B cell (primary cell): ENCODE data around the gene AFF1. TPM values are rescaled to one million over a fixed set of nuclear protein-coding genes. Genes with fewer than 3 reads are reported as not detected.

Source experiments
- ATAC-seq: fragments of 200-7000 bp; cut with Tn5 transposase; one replicate; pipeline ENCODE4 v1.10.0; 2021; ENCODE audit warnings: low read depth, mild to moderate bottlenecking, moderate number of reproducible peaks, moderate library complexity
- CTCF ChIA-PET: fragments of 350-600 bp; sonication (Branson Sonifier 250); formaldehyde crosslinking; loops from one replicate; lab custom pipeline; 2021; ENCODE audit warnings: antibody characterized with exemption, inconsistent platforms; lab: Charles Lee
- POLR2A ChIA-PET: fragments of 350-600 bp; sonication (Branson Sonifier 250); formaldehyde crosslinking; loops from one replicate; lab custom pipeline; 2021; ENCODE audit warnings: antibody characterized with exemption; lab: Charles Lee
- DNase-seq: peaks from one replicate; pipeline ENCODE4 v3.0.0; 2013
- H2AFZ ChIP-seq: 2 replicates; pipeline ENCODE4 v1.6.1; 2012; ENCODE audit warnings: mild to moderate bottlenecking, low read depth, low read length; ENCODE audit not compliant: insufficient read depth, poor library complexity, severe bottlenecking
- H3K27ac ChIP-seq, 2 donors: 1 replicate in 1 of 2; 2 replicates in 1 of 2; pipeline ENCODE4 v1.5.1; 2012 to 2013; ENCODE audit warnings: low read length in 2 of 2, mild to moderate bottlenecking in 2 of 2, moderate library complexity in 1 of 2
- H3K27me3 ChIP-seq, 4 experiments: fragments of 200-600 bp in 1 of 4; sonication (generic) in 1 of 4; replicated peaks in 1 of 4; 1 replicate in 2 of 4; 2 replicates in 2 of 4; pipeline versions ENCODE4 v1.6.1 to v1.7.0; 2013 to 2016; ENCODE audit warnings: low read length in 3 of 4, mild to moderate bottlenecking in 2 of 4, mixed read lengths in 1 of 4, moderate library complexity in 1 of 4; ENCODE audit not compliant: insufficient read depth in 4 of 4, control insufficient read depth in 3 of 4; ENCODE audit errors: control extremely low read depth in 1 of 4
- H3K36me3 ChIP-seq, 2 experiments: replicated peaks in 1 of 2; 1 replicate in 1 of 2; 2 replicates in 1 of 2; pipeline versions ENCODE4 v1.6.1 to v1.7.1; 2013; ENCODE audit warnings: low read length in 1 of 2; ENCODE audit not compliant: insufficient read depth in 2 of 2, control insufficient read depth in 1 of 2; ENCODE audit errors: control extremely low read depth in 1 of 2, extremely low read depth in 1 of 2
- H3K4me1 ChIP-seq, 2 donors: fragments of 200-600 bp in 1 of 2; sonication (generic) in 1 of 2; 1 replicate in 1 of 2; 2 replicates in 1 of 2; pipeline versions ENCODE4 v1.5.1 to v1.6.1; 2013 to 2017; ENCODE audit warnings: low read length in 2 of 2; ENCODE audit not compliant: control insufficient read depth in 2 of 2, insufficient read depth in 2 of 2
- H3K4me2 ChIP-seq: replicated peaks from 2 replicates; pipeline ENCODE3; 2012; ENCODE audit warnings: mild to moderate bottlenecking, low read depth, low read length; ENCODE audit not compliant: poor library complexity, severe bottlenecking
- H3K4me3 ChIP-seq, 5 experiments: fragments of 200-600 bp in 1 of 5; sonication (generic) in 1 of 5; 1 replicate in 3 of 5; 2 replicates in 2 of 5; pipeline versions ENCODE4 v1.5.1 to v1.7.0; 2011 to 2016; ENCODE audit warnings: low read length in 4 of 5, mild to moderate bottlenecking in 4 of 5, low read depth in 2 of 5, control low read depth in 1 of 5, moderate library complexity in 1 of 5; ENCODE audit not compliant: insufficient read depth in 1 of 5; ENCODE audit errors: control extremely low read depth in 1 of 5, extremely low read depth in 1 of 5
- H3K79me2 ChIP-seq: fragments of 200-600 bp; sonication (generic); one replicate; pipeline ENCODE4 v1.6.0; 2016; ENCODE audit warnings: low read length; ENCODE audit not compliant: control insufficient read depth, insufficient read depth
- H3K9ac ChIP-seq: fragments of 200-600 bp; sonication (generic); 2 replicates; pipeline ENCODE4 v1.6.1; 2017; ENCODE audit warnings: mild to moderate bottlenecking, low read length, moderate library complexity
- H3K9me3 ChIP-seq, 3 donors: one replicate each; pipeline versions ENCODE4 v1.6.1 to v1.7.1; 2013; ENCODE audit warnings: low read length in 2 of 3; ENCODE audit not compliant: control insufficient read depth in 2 of 3, insufficient read depth in 1 of 3; ENCODE audit errors: control extremely low read depth in 1 of 3
- H4K20me1 ChIP-seq: 2 replicates; pipeline ENCODE4 v1.6.0; 2012; ENCODE audit warnings: mild to moderate bottlenecking, low read length; ENCODE audit not compliant: insufficient read depth, control insufficient read depth, poor library complexity, severe bottlenecking
- H3K27ac Mint-ChIP-seq: one replicate; pipeline ENCODE4 v1.8.0; 2021; ENCODE audit warnings: mixed read lengths
- H3K27me3 Mint-ChIP-seq: one replicate; pipeline ENCODE4 v1.8.0; 2021; ENCODE audit warnings: mixed read lengths
- H3K4me1 Mint-ChIP-seq: one replicate; pipeline ENCODE4 v1.8.0; 2021; ENCODE audit warnings: mixed read lengths
- H3K4me3 Mint-ChIP-seq: one replicate; pipeline ENCODE4 v1.8.0; 2021; ENCODE audit warnings: mixed read lengths
- H3K9me3 Mint-ChIP-seq: one replicate; pipeline ENCODE4 v1.8.0; 2022; ENCODE audit warnings: mixed read lengths; ENCODE audit not compliant: insufficient read depth
- CTCF ChIP-seq: fragments of 200-600 bp; IDR thresholded peaks from one replicate; pipeline ENCODE4 v1.8.0; 2022; ENCODE audit warnings: antibody characterized with exemption, mild to moderate bottlenecking
- EZH2 ChIP-seq: IDR thresholded peaks from 2 replicates; pipeline ENCODE4 v1.6.1; 2012; ENCODE audit warnings: borderline replicate concordance, low read depth, mild to moderate bottlenecking, moderate library complexity, low read length; ENCODE audit not compliant: insufficient read depth, poor library complexity, severe bottlenecking
- WGBS: methylation state at CpG from one replicate; pipeline ENCODE4 v1.1.5; 2013; ENCODE audit warnings: missing lambda C conversion rate; ENCODE audit not compliant: insufficient coverage; 5-methylcytosine and 5-hydroxymethylcytosine counted together
- intact Hi-C: fragments of 100-400 bp; cut with micrococcal nuclease; formaldehyde crosslinking; loops from one replicate; pipeline ENCODE4 v1.10.0; 2022
- polyA plus RNA-seq: library from polyadenylated mRNA; depleted of rRNA; stranded (reverse); fragments of >200 nt; gene quantifications from 2 replicates; pipeline ENCODE4 v1.2.3, GENCODE V29; 2012
- total RNA-seq, 2 donors: library from RNA; stranded (reverse); fragments of 120-200 nt in 1 of 2; gene quantifications; 1 replicate in 1 of 2; 2 replicates in 1 of 2; pipeline versions ENCODE4 v1.2.3 to v1.2.4, GENCODE V29; 2013 to 2022

AFF1 gene
- total and polyA plus RNA-seq, 2 donors (not counting 1 experiment from before 2014, with no cell fraction given): 15.3 to 135 TPM

GRCh38 chr4:87122252-87122651 is 187.4 kb downstream of the AFF1 start:
- intact Hi-C loops: no loop called here
- Histone ChIP-seq H3K79me2 (no peaks in the 10 kb centered on the region), H3K27me3 (no peaks in the 10 kb centered on the region), H3K36me3 (peaks cover 6 to 36% of the 10 kb centered on the region in 2 experiments), H3K9ac (no peak overlapping the region), H3K4me1 (peaks cover 0 to 4% of the 10 kb centered on the region in 2 donors), H3K27ac (no peak overlapping the region), H2AFZ (no peak overlapping the region), H3K4me2 (no peak overlapping the region), H4K20me1 (peaks cover 18% of the 10 kb centered on the region), H3K9me3 (no peaks in the 10 kb centered on the region), H3K4me3 (no peak overlapping the region)
- Mint-ChIP-seq H3K27me3 (no peaks in the 10 kb centered on the region), H3K9me3 (no peaks in the 10 kb centered on the region), H3K4me3 (no peak overlapping the region), H3K4me1 (peaks cover 24% of the 10 kb centered on the region), H3K27ac (no peak overlapping the region)
- TF ChIP-seq EZH2 (no peak), CTCF (no peak)
- ATAC-seq (no peak), DNase-seq (no peak)
- ChIA-PET POLR2A (no interaction called here), CTCF (interaction anchor here (0.8 kb wide), 1 partner anchor 200 kb away, joined by 3 read pairs; no protein-coding TSS in a partner anchor)
- WGBS: 100% methylated on average over 1 of the region's 4 CpGs

- Histone ChIP-seq H3K9ac (no peak overlapping the region), H3K79me2 (no peaks in the 10 kb centered on the region), H3K9me3 (no peaks in the 10 kb centered on the region), H2AFZ (no peak overlapping the region), H3K4me1 (peaks cover 0 to 4% of the 10 kb centered on the region in 2 donors), H3K4me3 (no peak overlapping the region), H3K27me3 (no peaks in the 10 kb centered on the region), H4K20me1 (peaks cover 11% of the 10 kb centered on the region), H3K36me3 (peaks cover 4 to 58% of the 10 kb centered on the region in 2 experiments), H3K4me2 (no peak overlapping the region), H3K27ac (no peak overlapping the region)
- 99% methylated on average over 5 of the region's 9 CpGs for WGBS
- Mint-ChIP-seq H3K27ac (no peak overlapping the region), H3K4me3 (no peak overlapping the region), H3K27me3 (no peaks in the 10 kb centered on the region), H3K4me1 (peaks cover 15% of the 10 kb centered on the region), H3K9me3 (no peaks in the 10 kb centered on the region)
- DNase-seq (no peak), ATAC-seq (no peak)
- ChIA-PET POLR2A (no interaction called here), CTCF (interaction anchor here (1.8 kb wide), 1 partner anchor 204 kb away, joined by 5 read pairs; no protein-coding TSS in a partner anchor)
- no peak for TF ChIP-seq CTCF
- TF ChIP-seq EZH2: no peak
- intact Hi-C loops: no loop called here
These were observed 191.2 kb downstream of the AFF1 start for GRCh38 chr4:87126056-87126455.
